Measurements from ENCODE around the gene ACAP3. TPM values are rescaled to one million over a fixed set of nuclear protein-coding genes. Genes with fewer than 3 reads are reported as not detected.

ACAP3 gene
- total and polyA plus RNA-seq, 10 of the 15 experiments (the other 5 are each of a cell fraction or from before 2014, with no cell fraction given): 0.05 to 34.2 (median 7.1) TPM

DNA sequence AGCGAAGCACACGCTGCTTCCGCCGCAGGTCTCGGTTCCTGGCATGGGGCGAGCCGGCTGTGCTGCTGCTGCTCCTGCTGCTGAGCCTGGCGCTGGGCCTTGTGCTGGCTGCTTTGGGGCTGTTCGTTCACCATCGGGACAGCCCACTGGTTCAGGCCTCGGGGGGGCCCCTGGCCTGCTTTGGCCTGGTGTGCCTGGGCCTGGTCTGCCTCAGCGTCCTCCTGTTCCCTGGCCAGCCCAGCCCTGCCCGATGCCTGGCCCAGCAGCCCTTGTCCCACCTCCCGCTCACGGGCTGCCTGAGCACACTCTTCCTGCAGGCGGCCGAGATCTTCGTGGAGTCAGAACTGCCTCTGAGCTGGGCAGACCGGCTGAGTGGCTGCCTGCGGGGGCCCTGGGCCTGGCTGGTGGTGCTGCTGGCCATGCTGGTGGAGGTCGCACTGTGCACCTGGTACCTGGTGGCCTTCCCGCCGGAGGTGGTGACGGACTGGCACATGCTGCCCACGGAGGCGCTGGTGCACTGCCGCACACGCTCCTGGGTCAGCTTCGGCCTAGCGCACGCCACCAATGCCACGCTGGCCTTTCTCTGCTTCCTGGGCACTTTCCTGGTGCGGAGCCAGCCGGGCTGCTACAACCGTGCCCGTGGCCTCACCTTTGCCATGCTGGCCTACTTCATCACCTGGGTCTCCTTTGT is 26.0 kb upstream of the ACAP3 start:
- BruUV-seq (replicated peaks): no TSS peak
- RAD21 ChIA-PET (ENCODE audit: unreplicated experiment): no interaction called here

More for the DNA sequence above, 26.0 kb upstream of the ACAP3 start:
- POLR2A ChIA-PET: no interaction called here
- in situ Hi-C loops (cut with MboI): no loop called here
- H3K4me2 ChIP-seq (ENCODE audit: control insufficient read depth, insufficient read depth): no peak overlapping the region
- no peaks in the 10 kb centered on the region for H3K4me1 ChIP-seq (ENCODE audit: control insufficient read depth, insufficient read depth, low read length)
- no peaks in the 10 kb centered on the region for H3K79me2 ChIP-seq (ENCODE audit: control insufficient read depth, insufficient read depth, low read length)
- H2AFZ ChIP-seq (ENCODE audit: control insufficient read depth, low read depth, low read length): no peak overlapping the region
- 88% methylated on average over 36 of the region's 36 CpGs for WGBS (ENCODE audit: insufficient coverage, insufficient replicate concordance, low lambda C conversion rate, missing lambda C conversion rate)
- H3K27me3 ChIP-seq (replicated peaks in 1 of 2; ENCODE audit: control insufficient read depth in 2 of 2, insufficient read depth in 2 of 2, low read length in 1 of 2): no peaks in the 10 kb centered on the region
- CTCF ChIA-PET: no interaction called here
- FAIRE-seq (no peak), DNase-seq (ENCODE audit: low read depth, low spot score) (no peak), ATAC-seq (no peak)
- intact Hi-C loops (cut with micrococcal nuclease; ENCODE audit: unreplicated experiment): no loop called here
- no peaks in the 10 kb centered on the region for H4K20me1 ChIP-seq (ENCODE audit: control insufficient read depth, insufficient read depth)
- no peak overlapping the region for H3K4me3 ChIP-seq
- H3K9ac ChIP-seq (ENCODE audit: control insufficient read depth, insufficient read depth, low read length): no peak overlapping the region
- SMC1A ChIA-PET (ENCODE audit: uncharacterized antibody, unreplicated experiment): no interaction called here
- H3K27ac ChIP-seq (ENCODE audit: control insufficient read depth, insufficient read depth): no peak overlapping the region
- H3K36me3 ChIP-seq (ENCODE audit: control insufficient read depth in 2 of 2, insufficient read depth in 2 of 2, low read length in 1 of 2): peaks cover 0 to 2% of the 10 kb centered on the region in 2 experiments; a peak in 2 of 4 replicates
- no peaks in the 10 kb centered on the region for H3K9me3 ChIP-seq (replicated peaks; ENCODE audit: control insufficient read depth, insufficient read depth, low read length)
- TF ChIP-seq NFXL1 (IDR thresholded peaks at IDR 0.05; ENCODE audit: borderline replicate concordance): no peak
- TF ChIP-seq, protein P1, sequence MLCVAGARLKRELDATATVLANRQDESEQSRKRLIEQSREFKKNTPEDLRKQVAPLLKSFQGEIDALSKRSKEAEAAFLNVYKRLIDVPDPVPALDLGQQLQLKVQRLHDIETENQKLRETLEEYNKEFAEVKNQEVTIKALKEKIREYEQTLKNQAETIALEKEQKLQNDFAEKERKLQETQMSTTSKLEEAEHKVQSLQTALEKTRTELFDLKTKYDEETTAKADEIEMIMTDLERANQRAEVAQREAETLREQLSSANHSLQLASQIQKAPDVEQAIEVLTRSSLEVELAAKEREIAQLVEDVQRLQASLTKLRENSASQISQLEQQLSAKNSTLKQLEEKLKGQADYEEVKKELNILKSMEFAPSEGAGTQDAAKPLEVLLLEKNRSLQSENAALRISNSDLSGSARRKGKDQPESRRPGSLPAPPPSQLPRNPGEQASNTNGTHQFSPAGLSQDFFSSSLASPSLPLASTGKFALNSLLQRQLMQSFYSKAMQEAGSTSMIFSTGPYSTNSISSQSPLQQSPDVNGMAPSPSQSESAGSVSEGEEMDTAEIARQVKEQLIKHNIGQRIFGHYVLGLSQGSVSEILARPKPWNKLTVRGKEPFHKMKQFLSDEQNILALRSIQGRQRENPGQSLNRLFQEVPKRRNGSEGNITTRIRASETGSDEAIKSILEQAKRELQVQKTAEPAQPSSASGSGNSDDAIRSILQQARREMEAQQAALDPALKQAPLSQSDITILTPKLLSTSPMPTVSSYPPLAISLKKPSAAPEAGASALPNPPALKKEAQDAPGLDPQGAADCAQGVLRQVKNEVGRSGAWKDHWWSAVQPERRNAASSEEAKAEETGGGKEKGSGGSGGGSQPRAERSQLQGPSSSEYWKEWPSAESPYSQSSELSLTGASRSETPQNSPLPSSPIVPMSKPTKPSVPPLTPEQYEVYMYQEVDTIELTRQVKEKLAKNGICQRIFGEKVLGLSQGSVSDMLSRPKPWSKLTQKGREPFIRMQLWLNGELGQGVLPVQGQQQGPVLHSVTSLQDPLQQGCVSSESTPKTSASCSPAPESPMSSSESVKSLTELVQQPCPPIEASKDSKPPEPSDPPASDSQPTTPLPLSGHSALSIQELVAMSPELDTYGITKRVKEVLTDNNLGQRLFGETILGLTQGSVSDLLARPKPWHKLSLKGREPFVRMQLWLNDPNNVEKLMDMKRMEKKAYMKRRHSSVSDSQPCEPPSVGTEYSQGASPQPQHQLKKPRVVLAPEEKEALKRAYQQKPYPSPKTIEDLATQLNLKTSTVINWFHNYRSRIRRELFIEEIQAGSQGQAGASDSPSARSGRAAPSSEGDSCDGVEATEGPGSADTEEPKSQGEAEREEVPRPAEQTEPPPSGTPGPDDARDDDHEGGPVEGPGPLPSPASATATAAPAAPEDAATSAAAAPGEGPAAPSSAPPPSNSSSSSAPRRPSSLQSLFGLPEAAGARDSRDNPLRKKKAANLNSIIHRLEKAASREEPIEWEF (IDR thresholded peaks at IDR 0.05; ENCODE audit: insufficient replicate concordance, low read depth, low read length): no peak
- TF ChIP-seq, protein P2, sequence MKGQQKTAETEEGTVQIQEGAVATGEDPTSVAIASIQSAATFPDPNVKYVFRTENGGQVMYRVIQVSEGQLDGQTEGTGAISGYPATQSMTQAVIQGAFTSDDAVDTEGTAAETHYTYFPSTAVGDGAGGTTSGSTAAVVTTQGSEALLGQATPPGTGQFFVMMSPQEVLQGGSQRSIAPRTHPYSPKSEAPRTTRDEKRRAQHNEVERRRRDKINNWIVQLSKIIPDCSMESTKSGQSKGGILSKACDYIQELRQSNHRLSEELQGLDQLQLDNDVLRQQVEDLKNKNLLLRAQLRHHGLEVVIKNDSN (IDR thresholded peaks at IDR 0.05; ENCODE audit: borderline replicate concordance, extremely low read length, insufficient read depth, low read depth, low read length): no peak
- TF ChIP-seq CBX3 (IDR thresholded peaks at IDR 0.05; ENCODE audit: borderline replicate concordance, low read depth): no peak
- TF ChIP-seq KLF5 (IDR thresholded peaks at IDR 0.05; ENCODE audit: partially characterized antibody): no peak
- TF ChIP-seq SIN3A (IDR thresholded peaks at IDR 0.05; ENCODE audit: low read depth, low read length): no peak
- no peak for TF ChIP-seq SRF (IDR thresholded peaks at IDR 0.05; ENCODE audit: low read depth in 2 of 2, low read length in 2 of 2)
- TF ChIP-seq NBN (IDR thresholded peaks at IDR 0.05): no peak
- TF ChIP-seq POLR2A (IDR thresholded peaks at IDR 0.05; ENCODE audit: low read depth, low read length): 0 out of 2 replicates have a peak, but pooled peaks have one; percentile 45
